HG03196 (cell line): Measurements from ENCODE around the gene EIF1B.
"Not testable (repeated sequence)": the region's sequence is repeated elsewhere in the genome, so short reads cannot be mapped to it uniquely, and the experiment has no call there.

Experiments
- ATAC-seq: cut with Tn5 transposase; IDR thresholded peaks from one replicate; pipeline ENCODE4 v1.9.1; 2021; ENCODE audit not compliant: unreplicated experiment

EIF1B gene

DNA sequence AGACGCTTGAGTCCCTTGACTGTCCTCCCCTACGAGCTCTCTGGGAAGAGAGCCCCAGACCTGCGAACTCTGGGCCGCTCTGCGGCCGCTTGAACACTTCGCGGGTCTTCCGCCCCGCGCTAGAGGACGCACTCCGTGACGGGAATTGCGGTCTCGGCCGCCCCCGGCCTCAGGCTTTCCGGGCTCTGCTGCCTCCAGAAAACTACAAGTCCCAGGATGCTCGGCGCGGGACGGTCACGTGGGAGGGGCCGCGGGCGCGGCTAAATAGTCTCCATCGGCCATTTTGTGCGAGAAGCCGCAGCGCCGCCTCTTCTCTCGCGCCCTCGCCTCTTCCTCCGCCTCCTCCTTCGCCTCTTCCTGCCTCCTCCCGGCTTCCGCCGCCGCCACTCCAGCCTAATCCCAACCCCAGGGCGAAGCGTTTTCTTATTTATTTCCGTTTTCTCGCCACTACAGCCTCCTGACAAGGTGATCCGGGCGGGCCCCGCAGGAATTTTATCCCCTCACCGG, at the start of gene EIF1B:
Gene EIF1B, plus strand, starts transcription at position 290 of the 507 bp plus-strand sequence. CDS start 235 bp downstream, outside the sequence.
- ATAC-seq: peak; percentile 95

DNA sequence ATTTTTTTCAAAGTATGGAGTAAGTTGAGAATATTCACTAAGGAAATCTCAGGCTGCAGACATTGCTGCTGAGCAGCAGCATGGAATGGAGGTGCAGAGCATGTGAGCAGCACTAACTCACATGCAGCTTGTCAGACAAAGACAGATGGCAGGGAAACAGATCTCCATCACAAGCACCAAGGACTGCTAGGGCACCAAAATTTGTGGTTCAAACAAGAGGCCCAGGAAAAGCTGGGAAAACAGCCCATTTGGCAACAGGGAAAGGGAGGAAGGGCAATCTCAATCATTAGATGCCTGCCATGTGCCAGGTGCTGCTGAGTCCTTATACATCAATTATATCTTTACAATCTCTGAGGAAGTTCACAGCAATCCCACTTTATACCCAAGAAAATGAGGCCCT, 47.2 kb upstream of the EIF1B start:
- no peak for ATAC-seq

DNA sequence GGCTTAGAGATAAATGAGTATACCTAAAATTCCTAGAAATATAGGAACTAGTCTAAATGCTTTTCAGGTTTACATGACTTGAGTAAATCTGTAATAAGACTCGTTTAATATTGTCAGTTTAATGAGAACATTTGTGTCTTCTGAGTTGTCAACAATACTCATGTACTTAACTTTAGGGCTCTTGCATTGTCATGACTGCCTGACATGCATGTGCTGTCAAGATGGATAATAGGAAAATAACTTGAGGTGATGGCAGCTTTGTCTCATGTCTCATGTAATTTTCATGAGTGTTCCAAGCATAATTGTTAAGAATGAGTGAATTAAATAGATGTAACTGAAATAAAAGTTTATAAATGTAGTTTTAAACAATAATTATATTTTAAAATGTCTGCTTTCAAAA, 45.1 kb upstream of the EIF1B start:
- ATAC-seq: no peak

DNA sequence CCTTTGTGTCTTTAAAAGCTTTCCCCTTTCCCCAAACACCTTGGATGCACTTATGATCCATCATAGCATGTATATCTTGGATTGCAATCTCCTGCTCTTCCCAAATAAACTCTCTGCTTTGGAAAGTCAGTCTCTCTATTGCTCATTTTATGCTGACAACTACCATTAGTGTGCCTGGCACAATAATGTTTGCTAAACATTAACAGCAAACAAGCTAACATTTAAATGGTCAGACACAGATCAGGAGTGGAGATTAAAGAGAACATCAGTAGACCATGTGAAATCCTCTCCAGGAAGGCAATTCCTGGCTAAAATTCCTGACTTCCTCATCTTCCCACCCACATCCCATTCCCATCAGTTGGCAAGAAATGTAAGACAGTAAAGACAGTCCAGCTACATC, 44.3 kb upstream of the EIF1B start:
- no peak for ATAC-seq

DNA sequence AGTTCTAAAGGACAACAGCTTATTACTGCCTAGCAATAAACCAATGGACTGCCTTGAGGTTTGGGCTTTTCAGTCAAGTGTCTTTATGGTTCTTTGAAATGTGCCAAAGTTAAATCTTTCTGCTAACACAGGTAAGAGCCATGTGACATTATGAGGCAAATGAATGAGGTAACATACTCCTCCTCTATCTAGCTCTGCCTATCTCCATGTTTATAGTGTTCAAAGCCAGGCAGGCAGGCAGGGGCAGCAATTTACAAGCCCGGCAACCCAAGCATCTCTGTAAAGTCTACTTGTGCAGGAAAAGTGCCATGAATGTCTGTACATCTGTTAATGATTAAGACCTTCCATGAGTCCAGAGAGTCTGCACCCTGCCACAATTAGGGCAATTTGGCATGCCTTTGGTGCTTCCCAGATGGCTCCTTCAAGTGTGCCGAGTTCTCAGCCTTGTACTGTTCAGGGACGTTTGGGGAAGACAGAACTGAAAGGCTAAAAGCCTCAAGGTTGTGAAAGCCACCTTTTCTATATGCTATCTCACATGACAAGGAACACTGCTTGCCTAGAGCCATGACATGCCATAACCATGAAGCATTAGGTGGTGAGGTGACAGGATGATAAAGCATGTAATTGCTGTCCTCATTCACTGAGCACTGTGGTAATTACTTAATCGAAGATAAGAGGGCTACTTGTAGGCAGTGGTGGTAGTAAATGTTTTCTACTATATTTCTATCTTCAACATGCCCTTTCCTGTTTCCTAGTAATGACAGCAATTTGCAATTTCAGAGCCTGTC, 41.4 kb upstream of the EIF1B start:
- ATAC-seq: no peak

DNA sequence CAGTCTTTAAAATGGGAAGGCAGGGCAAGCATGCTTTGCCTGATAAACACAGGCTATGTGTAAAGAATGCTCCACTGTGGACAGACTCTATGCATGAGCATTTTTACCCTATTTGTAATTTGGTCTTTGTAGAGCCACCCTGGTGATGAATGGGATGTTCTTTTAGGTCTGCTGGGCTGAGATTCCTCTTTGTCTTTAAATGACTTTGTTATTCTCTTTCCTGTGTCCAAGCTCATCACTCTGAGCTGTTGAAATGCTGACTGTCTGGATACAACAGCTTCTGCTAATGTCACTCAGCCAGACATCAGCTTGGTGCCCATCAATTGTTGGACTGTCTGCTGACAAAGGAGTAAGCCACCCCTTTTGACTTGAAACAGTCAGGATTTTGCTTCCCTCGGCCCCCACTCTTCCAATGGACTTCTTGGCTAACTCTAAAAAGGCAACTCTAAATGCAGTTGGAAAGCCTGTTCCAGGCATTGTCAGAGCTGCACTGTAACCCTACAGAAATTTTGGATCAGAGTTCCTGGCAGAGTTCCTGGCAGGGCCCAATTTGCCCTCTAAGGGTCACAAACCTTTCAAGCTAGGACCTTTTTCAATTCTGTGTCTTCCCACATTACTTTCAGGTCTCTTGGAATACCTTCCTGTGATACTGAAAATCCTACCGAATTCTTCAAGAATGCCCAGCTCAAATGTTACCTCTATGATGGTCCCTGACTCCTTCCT, 40.5 kb upstream of the EIF1B start:
- no peak for ATAC-seq

DNA sequence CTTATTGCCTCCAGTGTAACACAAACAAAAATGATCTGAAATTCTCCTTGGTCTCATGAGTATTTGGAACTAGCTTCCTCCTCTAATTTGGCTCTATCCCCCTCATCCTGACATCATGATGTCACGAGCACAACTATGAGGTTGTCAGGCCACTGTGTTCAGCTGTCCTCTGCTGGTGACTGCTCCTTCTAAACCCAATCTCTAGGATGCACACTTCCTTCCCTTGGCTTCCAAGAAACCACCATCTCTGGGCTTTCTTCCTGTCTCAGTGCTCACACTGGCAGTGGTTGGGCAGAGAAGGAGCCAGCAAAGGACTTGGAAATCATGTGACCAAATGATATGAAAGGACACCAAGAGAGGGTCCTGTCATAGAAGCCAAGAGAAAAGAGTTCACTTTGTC, 30.7 kb upstream of the EIF1B start:
- no peak for ATAC-seq

DNA sequence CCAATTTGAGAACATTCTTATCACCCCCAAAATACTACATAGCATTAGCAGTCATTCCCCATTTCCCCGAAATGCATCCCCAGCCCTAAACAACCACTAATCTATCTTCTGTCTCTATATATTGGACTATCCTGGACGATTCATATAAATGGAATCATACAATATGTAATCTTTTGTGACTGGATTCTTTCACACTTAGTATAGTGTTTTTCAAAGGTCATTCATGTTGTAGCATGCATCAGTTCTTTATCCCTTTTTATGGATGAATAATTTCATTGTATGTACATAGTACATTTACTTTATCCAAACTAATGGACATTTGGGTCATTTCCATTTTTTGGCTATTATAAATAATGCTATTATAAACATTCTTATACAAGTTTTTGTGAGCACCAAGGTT, 27.5 kb upstream of the EIF1B start:
- ATAC-seq: no peak

DNA sequence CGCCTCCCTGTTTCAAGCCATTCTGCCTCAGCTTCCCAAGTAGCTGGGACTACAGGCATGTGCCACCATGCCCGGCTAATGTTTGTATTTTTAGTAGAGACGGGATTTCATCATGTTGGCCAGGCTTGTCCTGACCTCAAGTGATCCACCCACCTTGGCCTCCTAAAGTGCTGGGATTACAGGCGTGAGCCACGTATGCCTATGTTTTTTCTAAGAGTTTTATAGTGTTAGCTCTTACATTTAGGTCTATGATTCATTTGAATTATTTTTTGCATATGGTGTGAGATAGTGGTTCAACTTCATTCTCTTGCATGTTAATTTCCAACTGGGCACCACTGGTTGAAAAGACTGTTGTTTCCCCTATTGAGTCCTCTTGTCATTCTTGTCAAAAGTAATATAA, 26.4 kb upstream of the EIF1B start:
- not testable (repeated sequence) for ATAC-seq

DNA sequence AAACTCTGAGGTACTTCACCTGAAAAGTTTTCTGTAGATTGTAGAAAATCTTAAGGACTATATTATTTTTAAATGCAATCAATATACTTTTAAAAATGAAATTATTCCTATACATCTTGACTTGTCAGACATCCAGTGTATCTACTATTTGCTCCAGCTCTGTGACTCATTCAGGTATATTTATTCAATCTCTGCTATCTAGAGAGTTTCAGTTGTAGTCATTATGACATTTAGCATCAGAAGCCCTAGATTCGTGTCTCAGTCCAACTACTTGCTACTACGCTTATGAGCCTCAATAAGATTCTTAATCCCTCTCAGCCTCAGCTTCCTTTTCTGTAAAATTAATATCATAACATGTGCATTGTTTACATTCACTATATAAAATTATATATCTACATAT, 22.3 kb upstream of the EIF1B start:
- ATAC-seq: no peak

DNA sequence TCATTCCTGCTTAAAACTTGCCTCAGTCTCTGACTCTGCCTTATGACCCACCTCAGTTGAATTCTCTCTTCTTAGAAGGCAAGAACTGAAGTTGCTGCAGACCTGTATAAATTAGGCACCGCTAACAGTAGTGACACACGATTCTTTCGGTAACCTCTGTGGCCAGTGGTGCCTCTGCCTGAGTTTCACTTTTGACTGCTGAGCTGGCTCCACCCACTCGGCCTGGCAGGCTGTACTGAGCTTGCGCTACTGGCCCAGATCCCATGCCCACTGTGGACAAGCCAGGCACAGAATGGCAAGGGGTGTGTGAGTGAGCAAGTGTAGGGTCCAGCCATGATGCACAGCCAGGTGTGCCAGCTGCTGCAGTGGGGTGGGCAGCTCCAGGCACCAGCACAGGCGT, 19.1 kb upstream of the EIF1B start:
- ATAC-seq: no peak

DNA sequence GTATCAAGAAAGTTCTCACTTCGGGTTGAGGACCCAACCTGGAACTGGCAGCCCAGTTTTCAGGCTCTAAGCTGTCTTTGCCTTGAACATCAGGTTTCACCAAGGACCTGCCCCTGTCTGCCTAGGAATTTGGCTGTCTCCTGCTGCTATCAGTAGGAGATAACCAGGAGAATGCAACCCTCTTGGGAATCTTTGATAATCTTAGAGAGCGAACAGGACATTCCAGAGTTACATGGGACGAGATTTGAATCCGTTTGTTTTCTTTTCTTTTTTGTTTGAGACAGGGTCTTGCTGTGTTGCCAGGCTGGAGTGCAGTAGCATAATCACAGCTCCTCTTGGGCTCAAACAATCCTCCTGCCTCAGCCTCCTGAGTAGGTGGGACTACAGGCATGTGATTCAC, 18.0 kb upstream of the EIF1B start:
- no peak for ATAC-seq

DNA sequence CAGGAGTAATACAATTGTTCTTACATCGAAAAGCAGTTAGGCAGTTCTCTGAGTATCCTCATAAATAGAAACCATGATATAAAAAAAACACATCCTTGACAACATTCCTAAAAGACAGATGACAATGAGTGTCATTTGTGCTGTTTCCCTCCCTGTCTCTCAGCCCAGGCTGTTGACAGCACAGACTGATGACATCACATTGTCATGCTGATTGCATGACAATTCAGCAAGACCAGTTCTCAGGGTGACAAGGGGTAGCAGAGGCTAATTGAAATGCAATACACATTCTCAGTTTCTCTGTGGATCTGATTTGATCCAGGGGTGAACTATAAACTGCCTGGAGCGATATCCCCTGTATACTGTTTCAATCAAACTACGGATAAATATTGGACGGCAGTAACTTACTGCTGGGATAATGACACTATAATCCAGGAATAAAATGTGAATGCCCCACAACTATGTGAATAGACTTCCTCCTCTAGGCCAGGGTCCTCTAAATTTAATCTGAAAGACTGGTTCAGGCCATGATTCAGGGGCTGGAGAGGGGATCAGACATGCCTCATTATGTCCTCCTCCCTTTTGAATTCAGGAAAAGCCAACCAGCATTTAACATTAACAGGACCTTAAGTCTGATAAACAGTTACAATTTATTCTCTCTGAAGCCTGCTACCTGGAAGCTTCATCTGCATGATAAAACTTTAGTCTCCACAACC, 16.7 kb upstream of the EIF1B start:
- ATAC-seq: no peak

DNA sequence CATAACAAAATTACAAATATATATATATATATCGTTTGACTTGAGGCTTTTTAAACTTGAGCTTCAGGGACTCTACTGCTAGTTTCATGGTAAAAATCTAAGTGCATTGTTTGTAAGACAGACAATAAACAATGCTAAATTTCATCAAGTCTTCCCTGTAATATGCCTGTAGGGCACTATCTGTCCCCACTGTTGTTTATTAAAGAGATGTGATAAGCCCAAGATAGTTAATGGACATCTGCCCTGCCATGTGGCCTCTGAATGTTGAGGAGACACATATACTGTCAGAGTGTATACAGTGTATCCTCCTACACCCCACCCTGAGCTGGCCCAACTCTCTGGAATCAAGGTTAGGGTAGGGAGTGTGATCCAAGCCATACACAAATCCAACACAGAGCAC, 15.1 kb upstream of the EIF1B start:
- no peak for ATAC-seq

DNA sequence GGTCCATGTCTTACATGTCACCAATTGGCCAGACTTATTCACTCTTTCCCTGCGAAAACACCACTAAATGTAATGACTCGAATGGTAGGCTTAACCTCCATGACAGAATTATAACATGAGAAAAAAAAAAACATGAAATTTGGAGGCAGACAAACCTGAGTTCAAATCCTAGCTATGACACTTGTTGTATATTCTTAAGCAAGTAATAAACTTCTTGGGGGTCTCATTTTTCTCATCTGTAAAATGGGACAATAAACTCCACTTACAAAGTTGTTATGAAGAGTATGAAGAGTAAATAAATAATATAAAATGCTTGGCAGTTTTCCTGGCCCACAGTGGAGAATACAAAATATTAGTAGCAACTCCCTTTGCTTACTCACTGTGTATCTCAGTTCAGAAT, 11.4 kb upstream of the EIF1B start:
- ATAC-seq: no peak

DNA sequence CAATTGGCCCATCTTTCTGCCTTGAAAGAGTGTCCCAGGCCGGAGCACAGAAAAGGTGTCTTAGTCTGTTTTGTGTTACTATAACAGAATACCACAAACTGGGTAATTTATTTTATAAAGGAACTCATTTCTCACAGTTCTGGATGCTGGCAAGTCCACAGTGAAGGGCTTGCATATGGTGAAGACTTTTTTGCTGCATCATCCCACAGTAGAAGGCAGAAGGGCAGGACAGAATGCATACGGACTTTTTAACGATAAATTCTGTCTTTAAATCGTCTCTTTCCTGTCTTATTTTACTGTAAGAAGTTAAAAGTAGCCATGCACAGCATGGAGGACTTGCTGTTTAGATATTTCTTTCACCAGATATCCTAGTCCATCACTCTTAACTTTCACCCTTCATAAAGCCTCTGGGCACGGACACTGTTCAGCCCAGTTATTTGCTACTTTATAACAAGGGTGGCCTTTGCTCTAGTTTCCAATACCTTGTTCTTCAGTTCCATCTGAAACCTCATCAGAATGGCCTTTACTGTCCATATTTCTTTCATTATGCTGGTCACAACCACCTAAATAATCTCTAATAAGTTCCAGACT, 10.3 kb upstream of the EIF1B start:
- ATAC-seq: no peak

DNA sequence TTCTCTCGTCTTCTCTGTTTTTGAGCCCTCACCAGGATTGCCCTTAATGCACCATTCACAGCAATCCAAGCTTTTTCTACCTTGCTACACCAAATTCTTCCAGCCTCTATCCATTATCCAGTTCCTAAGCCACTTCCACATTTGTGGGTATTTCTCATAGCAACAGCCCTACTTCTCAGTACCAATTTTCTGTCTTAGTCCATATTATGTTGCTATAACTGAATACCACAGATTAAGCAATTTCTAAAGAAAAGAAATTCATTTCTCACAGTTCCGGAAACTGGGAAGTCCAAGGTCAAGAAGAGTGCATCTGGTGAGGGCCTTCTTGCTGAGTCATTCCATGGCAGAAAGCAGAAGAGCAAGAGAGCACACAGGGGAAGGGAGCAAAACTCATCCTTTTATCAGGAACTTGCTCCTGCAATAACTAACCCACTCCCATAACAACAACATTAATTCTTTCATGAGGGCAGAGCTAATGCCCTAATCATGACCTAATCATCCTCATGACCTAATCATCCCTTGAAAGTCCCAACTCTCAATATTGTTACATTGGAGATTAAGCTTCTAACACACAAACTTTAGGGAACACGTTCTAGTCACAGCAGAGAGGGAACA, 9.7 kb upstream of the EIF1B start:
- no peak for ATAC-seq

DNA sequence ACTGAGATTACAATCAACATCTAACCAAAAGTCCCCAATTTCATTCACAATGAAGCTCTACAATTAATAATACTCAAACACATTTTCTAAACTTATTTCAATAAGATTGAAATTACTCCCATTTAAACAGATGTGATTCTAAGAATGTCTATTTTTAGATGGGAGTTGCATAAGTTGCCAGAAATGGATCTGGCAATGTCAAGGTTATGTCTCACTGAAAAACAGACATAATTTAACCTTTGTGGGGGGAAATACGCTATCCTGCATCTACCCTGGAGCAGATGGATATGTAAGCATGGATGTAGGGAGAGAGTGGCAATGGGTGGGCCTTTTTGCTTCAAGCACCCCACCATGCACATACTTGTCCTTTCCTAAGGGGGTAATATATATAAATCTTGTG, 6.7 kb upstream of the EIF1B start:
- no peak for ATAC-seq

DNA sequence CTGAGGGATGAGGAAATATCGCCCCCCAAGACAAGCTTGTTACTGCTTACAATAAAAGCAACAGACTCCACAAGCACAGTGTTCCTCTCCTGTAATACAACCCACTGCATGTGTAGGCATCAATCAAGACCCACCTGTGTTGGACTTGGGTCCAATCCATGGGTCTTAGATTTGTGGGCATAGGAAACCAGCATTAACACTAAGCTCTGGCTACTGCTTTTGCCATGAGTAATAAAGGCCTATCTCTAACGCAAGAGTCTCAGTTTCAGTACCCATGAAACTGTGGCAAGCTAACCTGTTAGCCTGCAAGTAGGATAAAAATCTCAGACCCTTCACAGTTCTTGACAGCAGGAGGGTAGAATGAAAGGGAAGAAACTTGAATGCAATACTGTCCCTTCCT, 5.2 kb upstream of the EIF1B start:
- ATAC-seq: no peak

DNA sequence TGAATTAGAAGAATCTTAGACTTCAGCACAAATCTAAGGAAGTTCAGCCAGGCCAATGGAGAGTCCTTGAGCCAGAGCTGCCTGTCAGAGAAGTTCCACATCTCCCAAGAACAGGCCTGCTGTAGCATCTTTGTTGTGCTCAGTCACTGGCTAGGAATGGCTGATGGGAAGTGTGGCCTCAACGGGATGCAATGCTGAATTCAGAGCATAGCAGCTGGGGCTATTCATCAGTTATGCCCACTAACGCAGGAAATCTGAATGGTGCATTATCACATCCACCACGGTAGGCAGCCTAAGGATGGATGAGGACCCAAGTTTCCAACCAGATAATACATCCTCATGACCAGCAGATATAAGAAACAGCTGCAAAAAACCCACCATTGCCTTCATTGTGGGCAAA, 3.2 kb upstream of the EIF1B start:
- ATAC-seq: no peak

DNA sequence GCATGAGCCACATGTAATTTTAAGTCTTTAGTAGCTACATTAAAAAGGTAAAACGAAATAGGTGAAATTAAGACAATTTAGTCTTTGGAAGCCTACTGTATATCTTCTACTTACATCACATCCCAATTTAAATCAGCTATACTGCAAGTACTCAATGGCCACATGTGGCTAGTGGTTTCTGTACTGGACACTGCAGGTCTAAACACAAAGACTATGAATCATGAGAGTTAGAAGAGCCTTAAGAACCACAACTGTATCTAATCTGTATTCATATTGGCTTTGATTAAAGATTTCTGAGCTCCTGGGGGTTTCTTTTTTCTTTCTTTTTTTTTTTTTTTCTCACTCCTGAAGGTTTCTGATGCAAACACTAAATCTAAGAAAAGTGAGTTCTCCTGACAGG, 2.3 kb upstream of the EIF1B start:
- no peak for ATAC-seq
